Keratinocyte (primary cell): ENCODE results near the gene DENND1A. TPM values are rescaled to one million over a fixed set of nuclear protein-coding genes. Genes with fewer than 3 reads are reported as not detected.

Source experiments
- DNase-seq: peaks from one replicate; pipeline ENCODE4 v3.0.0-alpha.2; 2011; ENCODE audit warnings: low read depth, missing footprints, low spot score
- FAIRE-seq: peaks from 2 replicates; lab custom pipeline; 2011; peaks lifted over from hg19 to GRCh38; lab: Jason Lieb, UNC
- H2AFZ ChIP-seq: 2 replicates; pipeline ENCODE4 v1.6.0; 2012; ENCODE audit warnings: low read length, control low read depth, inconsistent platforms; ENCODE audit not compliant: control insufficient read depth
- H3K27ac ChIP-seq: 2 replicates; pipeline ENCODE4 v1.5.1; 2011; ENCODE audit warnings: low read length; ENCODE audit not compliant: control insufficient read depth, insufficient read depth
- H3K27me3 ChIP-seq: 3 replicates; pipeline ENCODE4 v1.6.0; 2011; ENCODE audit warnings: low read length; ENCODE audit not compliant: control insufficient read depth, insufficient read depth; ENCODE audit errors: extremely low read depth
- H3K36me3 ChIP-seq, 2 experiments: 2 replicates in 1 of 2; 3 replicates in 1 of 2; pipeline ENCODE4 v1.5.1; 2011; ENCODE audit warnings: low read length in 2 of 2, mild to moderate bottlenecking in 1 of 2; ENCODE audit not compliant: control insufficient read depth in 2 of 2, insufficient read depth in 2 of 2; ENCODE audit errors: extremely low read depth in 1 of 2
- H3K4me1 ChIP-seq: 3 replicates; pipeline ENCODE4 v1.5.1; 2011; ENCODE audit warnings: low read length; ENCODE audit not compliant: control insufficient read depth, insufficient read depth; ENCODE audit errors: extremely low read depth
- H3K4me2 ChIP-seq: 3 replicates; pipeline ENCODE4 v1.6.0; 2011; ENCODE audit warnings: low read depth, low read length; ENCODE audit not compliant: control insufficient read depth, insufficient read depth; ENCODE audit errors: extremely low read depth
- H3K4me3 ChIP-seq, 3 experiments: fragments of 200-600 bp in 1 of 3; sonication (generic) in 1 of 3; 2 replicates in 2 of 3; 3 replicates in 1 of 3; pipeline ENCODE4 v1.5.1; 2011 to 2016; ENCODE audit warnings: low read length in 3 of 3, mild to moderate bottlenecking in 3 of 3, control low read depth in 2 of 3, inconsistent platforms in 1 of 3, low read depth in 1 of 3, mixed read lengths in 1 of 3, mixed run types in 1 of 3, moderate library complexity in 1 of 3; ENCODE audit not compliant: control insufficient read depth in 2 of 3, insufficient read depth in 2 of 3; ENCODE audit errors: extremely low read depth in 1 of 3
- H3K79me2 ChIP-seq: 2 replicates; pipeline ENCODE4 v1.6.0; 2012; ENCODE audit warnings: low read length; ENCODE audit not compliant: control insufficient read depth, insufficient read depth
- H3K9ac ChIP-seq: 3 replicates; pipeline ENCODE4 v1.6.0; 2011; ENCODE audit warnings: low read length; ENCODE audit not compliant: control insufficient read depth, insufficient read depth; ENCODE audit errors: extremely low read depth
- H3K9me1 ChIP-seq: 3 replicates; pipeline ENCODE4 v1.6.0; 2011; ENCODE audit warnings: low read length; ENCODE audit not compliant: control insufficient read depth, insufficient read depth; ENCODE audit errors: extremely low read depth
- H3K9me3 ChIP-seq: 2 replicates; pipeline ENCODE4 v1.5.1; 2012; ENCODE audit warnings: low read depth, low read length; ENCODE audit not compliant: control insufficient read depth
- H4K20me1 ChIP-seq: 3 replicates; pipeline ENCODE4 v1.6.0; 2011; ENCODE audit warnings: low read length; ENCODE audit not compliant: control insufficient read depth, insufficient read depth; ENCODE audit errors: extremely low read depth
- EZH2 ChIP-seq: IDR thresholded peaks from one replicate; pipeline ENCODE4 v1.6.1; 2012; ENCODE audit warnings: inconsistent platforms, mild to moderate bottlenecking, low read length, moderate library complexity
- dilution Hi-C: fragments of 300-500 bp; cut with MboI; formaldehyde crosslinking; loops from one replicate; pipeline ENCODE4 v1.7.0; 2020; ENCODE audit warnings: low sequenced_read_pairs; ENCODE audit not compliant: extremely low pct_ligation_motif_present
- polyA plus RNA-seq, 5 experiments: library from polyadenylated mRNA; depleted of rRNA in 3 of 5; stranded (reverse) in 3 of 5; stranded (forward) in 1 of 5; unstranded in 1 of 5; fragments of >200 nt; gene quantifications; 1 replicate in 1 of 5; 2 replicates in 3 of 5; 3 replicates in 1 of 5; pipeline versions ENCODE4 v1.2.1 to v1.2.3, GENCODE V29; 2011 to 2012; ENCODE audit warnings: missing spikeins in 2 of 5, low read depth in 1 of 5, low replicate concordance in 1 of 5
- TF ChIP-seq, protein P1 (sequence below), 3 experiments: IDR thresholded peaks in 1 of 3; conservative IDR thresholded peaks in 1 of 3; optimal IDR thresholded peaks in 1 of 3; 2 replicates in 2 of 3; 3 replicates in 1 of 3; pipeline versions ENCODE3 to v1.5.1; 2011; ENCODE audit warnings: low read length in 3 of 3, mild to moderate bottlenecking in 3 of 3, moderate library complexity in 2 of 3, control low read depth in 1 of 3, inconsistent platforms in 1 of 3; ENCODE audit not compliant: insufficient read depth in 2 of 3; ENCODE audit errors: extremely low read depth in 1 of 3

DENND1A gene
- polyA plus RNA-seq, 1 donor (not counting 4 experiments of a cell fraction or from before 2014, with no cell fraction given): 13.0 TPM

DNA sequence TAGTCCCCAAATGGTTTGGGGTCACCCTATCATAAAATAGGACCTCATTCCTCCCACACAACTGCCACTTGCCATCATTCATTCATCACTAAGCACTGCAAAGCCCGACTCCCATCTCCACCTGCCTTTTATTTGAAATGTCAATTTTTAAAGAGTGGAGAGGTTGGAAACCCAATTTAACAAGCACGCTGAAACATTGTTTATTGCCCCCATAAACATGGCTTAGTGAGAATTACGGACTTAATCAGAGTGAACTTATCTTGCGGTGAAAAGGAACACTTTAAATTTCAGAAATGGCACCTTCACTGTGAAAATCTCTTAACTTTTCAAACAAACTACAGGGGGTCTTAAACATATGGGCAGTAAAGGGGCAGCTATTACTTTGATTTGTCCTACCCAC lies 332.9 kb downstream of the DENND1A start:
- TF ChIP-seq, protein P1, sequence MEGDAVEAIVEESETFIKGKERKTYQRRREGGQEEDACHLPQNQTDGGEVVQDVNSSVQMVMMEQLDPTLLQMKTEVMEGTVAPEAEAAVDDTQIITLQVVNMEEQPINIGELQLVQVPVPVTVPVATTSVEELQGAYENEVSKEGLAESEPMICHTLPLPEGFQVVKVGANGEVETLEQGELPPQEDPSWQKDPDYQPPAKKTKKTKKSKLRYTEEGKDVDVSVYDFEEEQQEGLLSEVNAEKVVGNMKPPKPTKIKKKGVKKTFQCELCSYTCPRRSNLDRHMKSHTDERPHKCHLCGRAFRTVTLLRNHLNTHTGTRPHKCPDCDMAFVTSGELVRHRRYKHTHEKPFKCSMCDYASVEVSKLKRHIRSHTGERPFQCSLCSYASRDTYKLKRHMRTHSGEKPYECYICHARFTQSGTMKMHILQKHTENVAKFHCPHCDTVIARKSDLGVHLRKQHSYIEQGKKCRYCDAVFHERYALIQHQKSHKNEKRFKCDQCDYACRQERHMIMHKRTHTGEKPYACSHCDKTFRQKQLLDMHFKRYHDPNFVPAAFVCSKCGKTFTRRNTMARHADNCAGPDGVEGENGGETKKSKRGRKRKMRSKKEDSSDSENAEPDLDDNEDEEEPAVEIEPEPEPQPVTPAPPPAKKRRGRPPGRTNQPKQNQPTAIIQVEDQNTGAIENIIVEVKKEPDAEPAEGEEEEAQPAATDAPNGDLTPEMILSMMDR (optimal IDR thresholded peaks at IDR 0.05 in 1 of 3, IDR thresholded peaks at IDR 0.05 in 1 of 3, conservative IDR thresholded peaks at IDR 0.05 in 1 of 3; ENCODE audit: extremely low read depth in 1 of 3, insufficient read depth in 2 of 3, low read length in 3 of 3): no peak
- TF ChIP-seq EZH2: no peak
- DNase-seq: no peak
- dilution Hi-C loops: no loop called here

DNA sequence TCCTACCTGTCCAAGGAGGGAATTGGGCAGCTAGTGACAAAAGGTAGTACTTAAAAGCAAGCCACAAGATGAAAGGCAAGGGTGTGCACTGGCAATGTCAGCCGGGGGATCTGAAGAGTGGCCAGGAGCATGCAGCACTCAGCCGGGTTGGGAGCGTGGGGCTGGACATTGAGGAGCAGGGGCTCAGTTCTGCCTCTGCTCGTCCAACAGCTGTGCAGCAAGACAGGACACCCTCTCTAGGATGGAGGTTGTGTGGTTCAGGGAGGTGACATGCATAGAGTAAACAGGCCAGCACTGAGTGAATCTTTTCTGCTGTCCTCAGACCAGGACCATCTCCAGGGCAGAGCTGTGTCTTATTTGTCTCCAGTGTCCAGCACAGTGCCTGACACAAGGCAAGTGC lies 338.6 kb downstream of the DENND1A start:
- Histone ChIP-seq H3K9me3 (no peaks in the 10 kb centered on the region), H3K27ac (no peak overlapping the region), H2AFZ (no peak overlapping the region), H3K4me3 (no peak overlapping the region), H3K4me1 (no peaks in the 10 kb centered on the region), H3K36me3 (peaks cover 0 to 3% of the 10 kb centered on the region in 2 experiments), H3K27me3 (no peaks in the 10 kb centered on the region), H3K4me2 (no peak overlapping the region), H4K20me1 (no peaks in the 10 kb centered on the region), H3K9ac (no peak overlapping the region), H3K79me2 (no peaks in the 10 kb centered on the region), H3K9me1 (no peaks in the 10 kb centered on the region)
- dilution Hi-C loops: no loop called here
- no peak for FAIRE-seq
- DNase-seq: no peak
- TF ChIP-seq EZH2: no peak
- TF ChIP-seq, protein P1 (optimal IDR thresholded peaks at IDR 0.05 in 1 of 3, IDR thresholded peaks at IDR 0.05 in 1 of 3, conservative IDR thresholded peaks at IDR 0.05 in 1 of 3; ENCODE audit: extremely low read depth in 1 of 3, insufficient read depth in 2 of 3, low read length in 3 of 3): no peak

More for the DNA sequence above, 332.9 kb downstream of the DENND1A start:
- Histone ChIP-seq H3K9me3 (no peaks in the 10 kb centered on the region), H3K79me2 (no peaks in the 10 kb centered on the region), H4K20me1 (no peaks in the 10 kb centered on the region), H3K27ac (no peak overlapping the region), H3K4me1 (no peaks in the 10 kb centered on the region), H3K4me3 (no peak overlapping the region), H3K9ac (no peak overlapping the region), H3K4me2 (no peak overlapping the region), H3K27me3 (no peaks in the 10 kb centered on the region), H2AFZ (no peak overlapping the region), H3K36me3 (peaks cover 0 to 3% of the 10 kb centered on the region in 2 experiments), H3K9me1 (no peaks in the 10 kb centered on the region)
- FAIRE-seq: no peak
